ENCODE results near the gene MVB12B.
A peak's percentile ranks its signal among the peaks of the same experiment; 100 is the strongest.

MVB12B gene

GRCh38 chr9:126496781-126497659 lies 170.4 kb downstream of the MVB12B start:
- no peak for DNase-seq

GRCh38 chr9:126497660-126498275 lies 171.1 kb downstream of the MVB12B start:
- DNase-seq, result no peak

GRCh38 chr9:126498331-126498730 lies 171.7 kb downstream of the MVB12B start:
- DNase-seq, result no peak

- DNase-seq, result peak in 1 of 2 experiments; percentile 33
These were observed 172.6 kb downstream of the MVB12B start for GRCh38 chr9:126499005-126499910.

GRCh38 chr9:126499911-126500599 lies 173.4 kb downstream of the MVB12B start:
- no peak for DNase-seq

- peak; percentile 58 to 62 for DNase-seq
These were observed 174.2 kb downstream of the MVB12B start for GRCh38 chr9:126500600-126501382.

GRCh38 chr9:126501383-126502331 lies 175.0 kb downstream of the MVB12B start:
- no peak for DNase-seq

GRCh38 chr9:126502417-126503332 lies 176.0 kb downstream of the MVB12B start:
- no peak for DNase-seq

- DNase-seq, result no peak
These were observed 176.9 kb downstream of the MVB12B start for GRCh38 chr9:126503333-126504085.

- no peak for DNase-seq
These were observed 177.7 kb downstream of the MVB12B start for GRCh38 chr9:126504086-126504976.

GRCh38 chr9:126504977-126505455 lies 178.4 kb downstream of the MVB12B start:
- no peak for DNase-seq

GRCh38 chr9:126505697-126506346 lies 179.2 kb downstream of the MVB12B start:
- DNase-seq, result no peak

GRCh38 chr9:126506361-126507317 lies 180.0 kb downstream of the MVB12B start:
- no peak for DNase-seq

GRCh38 chr9:126507318-126508109 lies 180.9 kb downstream of the MVB12B start:
- DNase-seq, result no peak

GRCh38 chr9:126508171-126508591 lies 181.6 kb downstream of the MVB12B start:
- no peak for DNase-seq
